Mucosa of descending colon (tissue), 3 donors: ENCODE data around the gene UTP25. TPM values are rescaled to one million over a fixed set of nuclear protein-coding genes. Genes with fewer than 3 reads are reported as not detected.

Experiments
- ATAC-seq: fragments of 200-7000 bp; cut with Tn5 transposase; one replicate; pipeline ENCODE4 v1.9.1; 2020; ENCODE audit warnings: mild to moderate bottlenecking, moderate library complexity
- DNase-seq, 3 donors: peaks; one replicate each; pipeline ENCODE4 v3.0.0-alpha.2; 2020
- H3K36me3 ChIP-seq: fragments of 200-600 bp; one replicate; pipeline ENCODE4 v1.8.0; 2021; ENCODE audit warnings: low read depth, mild to moderate bottlenecking
- H3K4me1 ChIP-seq: fragments of 200-600 bp; one replicate; pipeline ENCODE4 v1.8.0; 2021; ENCODE audit warnings: low read depth, mild to moderate bottlenecking
- H3K4me3 ChIP-seq: fragments of 200-600 bp; one replicate; pipeline ENCODE4 v1.8.0; 2021; ENCODE audit warnings: mild to moderate bottlenecking
- H3K9me3 ChIP-seq: fragments of 200-600 bp; one replicate; pipeline ENCODE4 v1.8.0; 2021; ENCODE audit warnings: mild to moderate bottlenecking
- CTCF ChIP-seq: fragments of 200-600 bp; IDR thresholded peaks from one replicate; pipeline ENCODE4 v1.8.0; 2022; ENCODE audit warnings: antibody characterized with exemption, mild to moderate bottlenecking
- intact Hi-C, 2 donors: fragments of 100-400 bp; cut with DNase I in 1 of 2; cut with micrococcal nuclease in 1 of 2; formaldehyde crosslinking; loops; one replicate each; pipeline versions ENCODE4 v1.11.0 to v1.11.1; 2022; cut with DNase I, micrococcal nuclease
- total RNA-seq, 3 donors: library from RNA; stranded (reverse); fragmentation: NEBNext Ultra II Directional in 2 of 3; extraction: Animal tissue kit (Norgen Biotek cat#: 25700) in 2 of 3; gene quantifications; one replicate each; pipeline versions ENCODE4 v1.2.1 to v1.2.4, GENCODE V29; 2021 to 2023
- donor health status: DM: no; HTN: no; CAD: no; lungs with moderate emphysema.
- donor health status: DM: no; HTN: no; CAD: no.
- donor health status: DM: no; HTN: yes; CAD: no.

UTP25 gene
- total RNA-seq, 3 donors from 2014 or later = 5.4 to 8.8 (median 6.7) TPM

GRCh38 chr1:209863766-209864485, 36.2 kb downstream of the UTP25 start:
- intact Hi-C loops = loop anchor here (5.0 to 10.0 kb wide), 2 partner anchors 123 to 441 kb away; no protein-coding TSS in a partner anchor
- DNase-seq = no peak

GRCh38 chr1:209866201-209866600, 38.4 kb downstream of the UTP25 start:
- no peak for DNase-seq
- intact Hi-C loops = loop anchor here in 1 of 2 donors (10.0 kb wide), 1 partner anchor 439 kb away; no protein-coding TSS in a partner anchor
- H3K36me3 ChIP-seq = no peaks in the 10 kb centered on the region
- no peak for TF ChIP-seq CTCF
- no peak for ATAC-seq
- H3K4me3 ChIP-seq = no peak overlapping the region
- H3K4me1 ChIP-seq = no peaks in the 10 kb centered on the region
- peaks cover 7% of the 10 kb centered on the region for H3K9me3 ChIP-seq

More at GRCh38 chr1:209863766-209864485, 36.2 kb downstream of the UTP25 start:
- Histone ChIP-seq H3K9me3 (peaks cover 7% of the 10 kb centered on the region), H3K4me3 (no peak overlapping the region), H3K36me3 (no peaks in the 10 kb centered on the region), H3K4me1 (no peaks in the 10 kb centered on the region)
- no peak for TF ChIP-seq CTCF
- no peak for ATAC-seq

GRCh38 chr1:209869291-209870149, 41.7 kb downstream of the UTP25 start:
- intact Hi-C loops = loop anchor here in 1 of 2 donors (10.0 kb wide), 1 partner anchor 435 kb away; no protein-coding TSS in a partner anchor
- DNase-seq (no peak), ATAC-seq (no peak)
- H3K4me1 ChIP-seq = no peaks in the 10 kb centered on the region
- H3K36me3 ChIP-seq = no peaks in the 10 kb centered on the region
- no peak overlapping the region for H3K4me3 ChIP-seq
- peaks cover 7% of the 10 kb centered on the region for H3K9me3 ChIP-seq
- no peak for TF ChIP-seq CTCF

- no peak for DNase-seq
- no peaks in the 10 kb centered on the region for H3K4me1 ChIP-seq
- no peaks in the 10 kb centered on the region for H3K36me3 ChIP-seq
- H3K9me3 ChIP-seq = peaks cover 7% of the 10 kb centered on the region
- intact Hi-C loops = no loop called here
- ATAC-seq = no peak
- TF ChIP-seq CTCF = no peak
- H3K4me3 ChIP-seq = no peak overlapping the region
Measured at GRCh38 chr1:209870151-209870831, 42.5 kb downstream of the UTP25 start.

GRCh38 chr1:209871006-209871405, 43.2 kb downstream of the UTP25 start:
- Histone ChIP-seq H3K9me3 (peaks cover 7% of the 10 kb centered on the region), H3K4me3 (no peak overlapping the region), H3K4me1 (no peaks in the 10 kb centered on the region), H3K36me3 (no peaks in the 10 kb centered on the region)
- no peak for ATAC-seq
- TF ChIP-seq CTCF = no peak
- intact Hi-C loops = no loop called here
- no peak for DNase-seq
